ENCODE results near the gene KLC4.
"Not testable (repeated sequence)": the region's sequence is repeated elsewhere in the genome, so short reads cannot be mapped to it uniquely, and the experiment has no call there.

Gene KLC4

DNA sequence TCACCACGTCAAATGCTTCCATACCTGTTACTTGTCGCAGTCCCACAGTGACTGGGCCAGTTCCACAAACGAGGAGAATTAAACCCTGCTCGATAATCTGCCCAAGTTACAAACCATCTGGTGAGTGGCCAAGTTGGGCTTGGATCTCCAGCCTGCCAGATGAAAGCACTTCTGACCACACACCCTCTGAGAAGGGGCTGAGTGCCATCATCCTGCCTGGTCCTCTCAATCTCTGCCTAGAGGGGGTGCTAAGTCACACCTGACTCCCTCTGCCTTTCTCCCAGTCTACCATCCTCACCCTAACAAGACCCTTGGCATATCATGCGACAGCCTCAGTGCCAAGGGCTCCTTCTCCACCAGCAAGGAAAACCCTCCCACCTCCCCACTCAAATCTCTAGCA is 22.2 kb upstream of the KLC4 start:
- DNase-seq = no peak

DNA sequence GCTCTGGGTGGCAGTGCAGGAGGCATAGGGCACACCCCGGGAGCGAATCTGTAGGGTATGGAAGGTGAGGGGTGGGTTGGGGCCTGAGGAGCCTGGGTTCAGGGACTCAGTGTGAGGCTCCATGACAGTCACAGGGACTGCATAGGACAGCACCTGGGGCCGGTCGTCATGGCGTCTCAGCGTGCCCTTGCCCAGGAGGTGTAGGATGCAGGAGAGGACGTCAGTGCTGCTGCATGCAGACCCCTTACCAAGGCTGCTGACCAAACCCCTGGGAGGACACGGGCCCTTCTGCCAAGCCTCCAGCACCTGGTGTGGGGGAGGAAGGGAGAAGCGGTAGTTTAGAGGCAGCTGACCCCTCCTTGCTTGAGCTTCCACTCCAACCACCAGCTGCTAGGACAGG is 21.7 kb upstream of the KLC4 start:
- DNase-seq = no peak

- DNase-seq = no peak
Observed at GRCh38 chr6:43038727-43039126, 20.7 kb upstream of the KLC4 start.

GRCh38 chr6:43040542-43041257 is 18.7 kb upstream of the KLC4 start:
- no peak for DNase-seq

DNA sequence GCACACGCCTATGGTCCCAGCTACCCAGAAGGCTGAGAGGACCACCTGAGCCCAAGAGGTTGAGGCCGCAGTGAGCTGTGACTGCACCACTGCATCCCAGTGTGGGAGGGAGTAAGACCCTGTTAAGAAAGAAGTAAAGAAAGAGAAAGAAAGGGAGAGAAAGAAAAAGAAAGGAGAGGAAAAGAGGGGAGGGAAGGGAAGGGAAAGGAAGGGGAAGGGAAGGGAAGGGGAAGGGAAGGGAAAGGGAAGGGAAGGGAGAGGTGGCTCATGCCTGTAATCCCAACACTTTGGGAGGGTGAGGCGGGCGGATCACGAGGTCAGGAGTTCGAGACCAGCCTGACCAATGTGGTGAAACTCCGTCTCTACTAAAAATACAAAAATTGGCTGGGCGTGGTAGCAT is 18.0 kb upstream of the KLC4 start:
- not testable (repeated sequence) for DNase-seq

DNA sequence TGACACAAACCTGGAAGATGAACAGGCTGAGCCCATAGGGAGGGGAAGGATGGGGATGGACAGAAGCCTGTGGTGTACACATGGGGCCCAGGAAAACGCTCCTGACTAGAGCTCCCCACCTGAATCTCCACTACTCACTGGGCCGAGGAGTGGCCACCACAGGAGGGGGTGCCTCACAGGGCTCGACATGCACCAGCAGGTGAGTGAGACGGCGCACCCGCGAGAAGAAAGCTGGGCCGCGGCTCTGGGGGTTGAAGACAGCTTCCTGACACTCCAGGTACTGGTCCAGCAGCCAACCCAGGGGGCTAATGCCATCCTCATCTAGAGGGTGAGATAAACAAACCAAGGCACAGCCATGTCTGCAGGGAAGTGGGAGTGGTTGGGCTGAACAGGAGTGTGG is 16.1 kb upstream of the KLC4 start:
- no peak for DNase-seq

- DNase-seq = no peak
Observed at GRCh38 chr6:43045371-43045930, 14.0 kb upstream of the KLC4 start.

- DNase-seq = no peak
Observed at GRCh38 chr6:43047998-43048397, 11.4 kb upstream of the KLC4 start.

GRCh38 chr6:43050981-43051380 is 8.4 kb upstream of the KLC4 start:
- no peak for DNase-seq

GRCh38 chr6:43052225-43052841 is 7.1 kb upstream of the KLC4 start:
- DNase-seq = no peak

GRCh38 chr6:43052842-43053544 is 6.4 kb upstream of the KLC4 start:
- peak; percentile 46 for DNase-seq

GRCh38 chr6:43053545-43054205 is 5.8 kb upstream of the KLC4 start, which contains the start of gene CUL7:
Gene CUL7, minus strand, starts transcription at chr6:43053851. Its CDS starts 1,063 bp downstream, at chr6:43052788.
- peak; percentile 93 for DNase-seq

- DNase-seq = no peak
Observed at GRCh38 chr6:43054206-43054943, 5.1 kb upstream of the KLC4 start.

DNA sequence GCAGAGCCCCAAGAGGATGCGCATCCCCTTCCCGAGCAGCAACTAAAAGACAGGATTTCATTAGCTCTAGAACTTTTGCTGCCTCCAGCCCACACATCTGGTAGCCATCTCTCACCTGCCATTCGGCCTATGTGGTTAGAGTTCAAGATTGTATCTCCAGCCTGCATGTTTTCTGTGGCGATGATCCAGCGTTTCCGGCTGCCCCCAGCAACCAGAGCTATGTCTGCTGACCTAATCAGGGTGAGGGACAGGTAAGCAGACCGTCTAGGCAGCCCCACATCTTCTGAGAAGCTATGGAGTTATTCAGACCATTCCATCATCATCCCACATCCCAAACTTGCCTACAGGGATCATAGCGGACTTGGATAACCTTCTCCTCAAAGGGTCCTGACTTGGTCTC is 3.5 kb upstream of the KLC4 start:
- no peak for DNase-seq

- DNase-seq = no peak
Observed at GRCh38 chr6:43058531-43058930, 900 bp upstream of the KLC4 start.

DNA sequence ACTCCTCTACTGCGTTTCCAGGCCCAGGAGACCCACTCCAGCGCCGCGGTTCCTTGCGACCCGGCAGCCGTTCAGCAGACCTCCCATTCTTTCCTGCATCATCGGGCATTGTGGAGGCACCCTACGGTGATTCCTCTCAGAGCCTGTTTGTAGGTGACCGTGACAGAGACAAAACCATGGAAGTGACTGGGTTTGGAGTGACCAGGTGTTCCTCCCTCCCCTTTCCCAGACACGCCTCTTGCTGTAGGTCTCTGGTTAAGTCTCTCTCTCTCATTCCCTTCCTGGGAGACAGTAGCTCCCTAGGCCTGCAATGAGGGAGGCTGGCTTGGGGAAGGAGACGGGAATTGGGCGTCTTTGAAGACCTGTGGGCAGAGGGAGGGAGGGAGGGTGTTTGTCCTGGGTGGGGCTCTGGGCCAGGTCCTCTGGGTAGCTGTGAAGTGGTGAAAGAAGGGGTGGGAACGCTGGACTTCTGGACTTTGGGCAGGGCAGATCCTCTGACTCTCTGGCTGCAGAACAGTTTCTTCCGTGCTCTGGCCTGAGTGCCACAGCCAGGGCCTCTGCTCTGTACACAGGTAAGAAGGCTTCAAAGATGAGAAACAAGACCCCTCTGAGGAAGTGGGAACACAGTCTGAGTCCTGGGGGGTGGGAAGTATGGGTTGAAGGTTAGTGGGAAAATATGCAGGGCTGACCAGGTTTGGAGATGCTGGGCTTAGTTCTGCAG is 763 bp downstream of the KLC4 start:
- no peak for DNase-seq

GRCh38 chr6:43060755-43061633 is 1.6 kb downstream of the KLC4 start:
- no peak for DNase-seq

DNA sequence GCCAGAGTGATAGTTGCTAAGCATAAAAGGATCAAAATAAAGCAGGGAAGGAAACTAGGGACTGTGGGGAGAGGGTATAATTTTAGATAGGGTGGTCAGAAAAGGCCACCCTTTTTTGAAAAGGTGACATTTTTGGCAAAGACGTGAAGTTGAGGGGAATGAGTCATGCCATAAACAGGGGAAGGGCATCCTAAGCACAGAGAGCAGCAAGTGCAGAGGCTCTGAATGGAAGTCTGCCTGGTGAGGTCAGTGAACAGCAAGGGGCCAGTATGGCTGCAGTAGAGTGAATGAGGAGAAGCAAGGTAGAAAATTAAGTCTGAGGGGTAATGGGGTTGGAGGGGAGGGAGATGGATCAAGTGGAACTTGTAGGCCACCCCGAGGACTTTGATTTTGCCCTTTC is 2.4 kb downstream of the KLC4 start:
- DNase-seq = no peak

DNA sequence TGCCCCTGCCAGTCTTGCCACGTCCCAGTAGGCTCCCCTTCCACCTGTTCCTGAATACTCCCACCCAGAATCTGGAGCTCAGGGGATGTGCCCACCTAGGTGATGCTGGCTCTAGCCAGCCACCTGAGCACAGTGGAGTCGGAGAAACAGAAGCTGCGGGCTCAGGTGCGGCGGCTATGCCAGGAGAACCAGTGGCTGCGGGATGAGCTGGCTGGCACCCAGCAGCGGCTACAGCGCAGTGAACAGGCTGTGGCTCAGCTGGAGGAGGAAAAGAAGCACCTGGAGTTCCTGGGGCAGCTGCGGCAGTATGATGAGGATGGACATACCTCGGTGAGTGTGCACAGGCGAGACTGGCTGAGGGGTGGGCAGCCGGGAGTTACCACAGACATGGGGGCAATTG is 3.4 kb downstream of the KLC4 start:
- no peak for DNase-seq

GRCh38 chr6:43070028-43070632 is 10.7 kb downstream of the KLC4 start:
- DNase-seq = no peak

All from stimulated activated CD8-positive, alpha-beta memory T cell treated with anti-CD3 and anti-CD28 coated beads, Interleukin-4, amount 100 ng/mL, for 48 hours (primary cell).